ENCODE measurements around the gene KLK13. TPM values are rescaled to one million over a fixed set of nuclear protein-coding genes. Genes with fewer than 3 reads are reported as not detected.

KLK13 gene
- total RNA-seq, 2 experiments from 2014 or later, result not detected

DNA sequence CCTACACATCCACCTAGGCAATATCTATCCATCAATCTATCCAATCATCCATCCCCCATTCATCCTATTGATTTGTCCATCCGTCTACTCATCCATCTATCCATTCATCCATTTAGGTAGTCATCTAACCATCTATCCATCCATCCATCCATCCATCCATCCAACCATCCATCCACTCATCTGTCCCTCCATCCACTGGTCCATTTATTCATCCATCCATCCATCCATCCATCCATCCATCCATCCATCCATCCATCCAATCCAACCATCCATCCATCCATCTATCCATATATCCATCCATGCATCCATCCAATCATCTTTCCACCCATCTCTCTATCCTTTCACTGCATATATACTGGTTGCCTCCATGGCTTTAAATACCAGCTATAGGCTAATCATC lies 3.9 kb downstream of the KLK13 start:
- TF ChIP-seq, protein P1, sequence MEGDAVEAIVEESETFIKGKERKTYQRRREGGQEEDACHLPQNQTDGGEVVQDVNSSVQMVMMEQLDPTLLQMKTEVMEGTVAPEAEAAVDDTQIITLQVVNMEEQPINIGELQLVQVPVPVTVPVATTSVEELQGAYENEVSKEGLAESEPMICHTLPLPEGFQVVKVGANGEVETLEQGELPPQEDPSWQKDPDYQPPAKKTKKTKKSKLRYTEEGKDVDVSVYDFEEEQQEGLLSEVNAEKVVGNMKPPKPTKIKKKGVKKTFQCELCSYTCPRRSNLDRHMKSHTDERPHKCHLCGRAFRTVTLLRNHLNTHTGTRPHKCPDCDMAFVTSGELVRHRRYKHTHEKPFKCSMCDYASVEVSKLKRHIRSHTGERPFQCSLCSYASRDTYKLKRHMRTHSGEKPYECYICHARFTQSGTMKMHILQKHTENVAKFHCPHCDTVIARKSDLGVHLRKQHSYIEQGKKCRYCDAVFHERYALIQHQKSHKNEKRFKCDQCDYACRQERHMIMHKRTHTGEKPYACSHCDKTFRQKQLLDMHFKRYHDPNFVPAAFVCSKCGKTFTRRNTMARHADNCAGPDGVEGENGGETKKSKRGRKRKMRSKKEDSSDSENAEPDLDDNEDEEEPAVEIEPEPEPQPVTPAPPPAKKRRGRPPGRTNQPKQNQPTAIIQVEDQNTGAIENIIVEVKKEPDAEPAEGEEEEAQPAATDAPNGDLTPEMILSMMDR (IDR thresholded peaks at IDR 0.05), result no peak
- Histone ChIP-seq H3K4me1 (ENCODE audit: insufficient read depth, low read length) (peaks cover 3% of the 10 kb centered on the region), H3K9me3 (ENCODE audit: control insufficient read depth in 1 of 2, insufficient read depth in 1 of 2, low read length in 2 of 2) (peaks cover 0 to 9% of the 10 kb centered on the region in 2 experiments), H3K4me3 (ENCODE audit: low read length) (no peak overlapping the region), H3K27me3 (ENCODE audit: control insufficient read depth in 1 of 2, insufficient read depth in 2 of 2, low read length in 2 of 2) (peaks cover 16 to 42% of the 10 kb centered on the region in 2 experiments), H3K36me3 (ENCODE audit: insufficient read depth, low read length) (no peaks in the 10 kb centered on the region), H3K27ac (ENCODE audit: low read depth in 1 of 2, low read length in 2 of 2) (no peak overlapping the region)
- CTCF ChIA-PET, result no interaction called here
- Mint-ChIP-seq H3K9me3 (no peaks in the 10 kb centered on the region), H3K4me3 (no peak overlapping the region), H3K36me3 (ENCODE audit: low read depth) (no peaks in the 10 kb centered on the region), H3K27ac (no peak overlapping the region), H3K27me3 (peaks cover 56% of the 10 kb centered on the region), H3K4me1 (ENCODE audit: low read depth) (no peaks in the 10 kb centered on the region)
- DNase-seq (no peak), ATAC-seq (ENCODE audit: poor library complexity) (no peak)
- POLR2A ChIA-PET, result no interaction called here
- intact Hi-C loops (cut with DNase I, micrococcal nuclease), result no loop called here

DNA sequence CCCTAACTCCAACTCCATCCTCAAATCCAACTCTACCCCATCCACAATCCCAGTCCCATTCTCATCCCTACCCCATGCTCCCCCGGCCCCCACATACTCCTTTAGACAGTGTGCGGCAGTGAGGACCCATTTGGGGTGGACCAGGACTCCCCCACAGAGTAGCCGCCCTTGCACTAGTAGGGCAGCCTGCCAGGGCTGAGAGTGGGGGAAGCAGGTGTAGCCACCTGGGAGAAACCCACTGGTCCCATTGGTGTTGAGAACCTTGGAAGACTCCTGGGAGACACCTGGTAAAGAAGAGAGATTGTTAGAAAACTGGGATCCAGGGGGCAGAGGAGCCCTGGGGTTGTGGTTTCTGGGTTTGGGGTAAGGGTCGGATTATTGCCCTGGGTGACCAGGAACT lies 4.6 kb downstream of the KLK13 start:
- Histone ChIP-seq H3K4me1 (ENCODE audit: insufficient read depth, low read length) (peaks cover 3% of the 10 kb centered on the region), H3K36me3 (ENCODE audit: insufficient read depth, low read length) (no peaks in the 10 kb centered on the region), H3K9me3 (ENCODE audit: control insufficient read depth in 1 of 2, insufficient read depth in 1 of 2, low read length in 2 of 2) (peaks cover 0 to 9% of the 10 kb centered on the region in 2 experiments), H3K27me3 (ENCODE audit: control insufficient read depth in 1 of 2, insufficient read depth in 2 of 2, low read length in 2 of 2) (peaks cover 9 to 40% of the 10 kb centered on the region in 2 experiments), H3K27ac (ENCODE audit: low read depth in 1 of 2, low read length in 2 of 2) (no peak overlapping the region), H3K4me3 (ENCODE audit: low read length) (no peak overlapping the region)
- no peak overlapping the region for H3K4me3 Mint-ChIP-seq
- ChIA-PET POLR2A (no interaction called here), CTCF (no interaction called here)
- no peaks in the 10 kb centered on the region for H3K36me3 Mint-ChIP-seq (ENCODE audit: low read depth)
- H3K9me3 Mint-ChIP-seq, result no peaks in the 10 kb centered on the region
- TF ChIP-seq, protein P1 (IDR thresholded peaks at IDR 0.05), result no peak
- no peak for DNase-seq
- no peak for ATAC-seq (ENCODE audit: poor library complexity)
- no peak overlapping the region for H3K27ac Mint-ChIP-seq
- intact Hi-C loops (cut with DNase I, micrococcal nuclease), result no loop called here
- no peaks in the 10 kb centered on the region for H3K4me1 Mint-ChIP-seq (ENCODE audit: low read depth)
- H3K27me3 Mint-ChIP-seq, result peaks cover 55% of the 10 kb centered on the region

DNA sequence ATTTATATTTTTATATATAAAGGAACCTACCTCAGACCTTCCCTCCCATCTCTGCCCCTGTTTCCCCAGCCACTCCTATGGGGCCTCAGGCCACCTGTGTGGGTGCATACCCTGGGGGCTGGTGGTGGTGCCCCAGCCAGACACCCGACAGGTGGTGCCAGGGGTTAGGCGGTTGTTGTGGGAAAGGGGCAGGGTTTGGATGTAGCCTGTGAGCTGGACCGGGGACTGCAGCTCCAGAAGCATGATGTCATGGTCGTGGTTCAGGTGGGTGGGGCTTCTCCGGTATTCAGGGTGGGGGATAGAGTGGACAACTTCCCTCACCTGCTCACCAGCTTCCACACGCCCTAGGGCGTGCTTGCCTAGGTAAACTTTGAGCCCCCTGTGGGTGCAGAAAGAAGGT lies 5.2 kb downstream of the KLK13 start:
- TF ChIP-seq, protein P1 (IDR thresholded peaks at IDR 0.05), result no peak
- Mint-ChIP-seq H3K4me1 (ENCODE audit: low read depth) (no peaks in the 10 kb centered on the region), H3K36me3 (ENCODE audit: low read depth) (no peaks in the 10 kb centered on the region), H3K4me3 (no peak overlapping the region), H3K27ac (no peak overlapping the region), H3K27me3 (peaks cover 56% of the 10 kb centered on the region), H3K9me3 (no peaks in the 10 kb centered on the region)
- no peaks in the 10 kb centered on the region for H3K4me1 ChIP-seq (ENCODE audit: insufficient read depth, low read length)
- H3K27me3 ChIP-seq (ENCODE audit: control insufficient read depth in 1 of 2, insufficient read depth in 2 of 2, low read length in 2 of 2), result peaks cover 6 to 43% of the 10 kb centered on the region in 2 experiments
- ChIA-PET POLR2A (no interaction called here), CTCF (no interaction called here)
- no peaks in the 10 kb centered on the region for H3K36me3 ChIP-seq (ENCODE audit: insufficient read depth, low read length)
- H3K9me3 ChIP-seq (ENCODE audit: control insufficient read depth in 1 of 2, insufficient read depth in 1 of 2, low read length in 2 of 2), result peaks cover 0 to 7% of the 10 kb centered on the region in 2 experiments
- intact Hi-C loops (cut with DNase I, micrococcal nuclease), result no loop called here
- H3K4me3 ChIP-seq (ENCODE audit: low read length), result no peak overlapping the region
- ATAC-seq (ENCODE audit: poor library complexity) (no peak), DNase-seq (no peak)
- no peak overlapping the region for H3K27ac ChIP-seq (ENCODE audit: low read depth in 1 of 2, low read length in 2 of 2)

Measured in CD4-positive, alpha-beta T cell (primary cell).